GM18520 (cell line): ENCODE measurements around the gene SHF.

ENCODE experiments used
- ATAC-seq: cut with Tn5 transposase; IDR thresholded peaks from one replicate; pipeline ENCODE4 v1.9.1; 2021; ENCODE audit not compliant: unreplicated experiment

Gene SHF

GRCh38 chr15:45169608-45170480 is 17.9 kb downstream of the SHF start:
- no peak for ATAC-seq

GRCh38 chr15:45168751-45169551 is 18.8 kb downstream of the SHF start:
- ATAC-seq: no peak

DNA sequence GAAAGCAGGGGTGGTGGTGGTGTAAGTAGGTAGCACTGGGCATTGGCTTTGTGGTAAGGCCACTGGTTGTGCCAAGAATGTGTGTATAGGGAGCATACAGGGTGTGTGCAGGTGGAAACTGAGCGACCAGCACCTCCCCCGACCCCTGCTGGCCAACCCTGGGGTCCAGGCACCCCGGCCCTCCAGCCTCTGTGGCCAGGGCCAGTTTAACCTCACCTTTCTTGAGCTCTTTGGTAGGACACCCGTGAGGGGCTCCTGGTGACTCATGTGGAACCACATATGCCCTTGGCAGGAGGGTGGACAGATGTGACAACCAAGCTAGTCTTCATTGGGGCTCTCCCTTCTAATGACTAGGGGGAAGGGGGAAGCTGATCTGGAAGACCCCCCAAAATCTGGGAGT is 19.5 kb downstream of the SHF start:
- ATAC-seq: no peak

DNA sequence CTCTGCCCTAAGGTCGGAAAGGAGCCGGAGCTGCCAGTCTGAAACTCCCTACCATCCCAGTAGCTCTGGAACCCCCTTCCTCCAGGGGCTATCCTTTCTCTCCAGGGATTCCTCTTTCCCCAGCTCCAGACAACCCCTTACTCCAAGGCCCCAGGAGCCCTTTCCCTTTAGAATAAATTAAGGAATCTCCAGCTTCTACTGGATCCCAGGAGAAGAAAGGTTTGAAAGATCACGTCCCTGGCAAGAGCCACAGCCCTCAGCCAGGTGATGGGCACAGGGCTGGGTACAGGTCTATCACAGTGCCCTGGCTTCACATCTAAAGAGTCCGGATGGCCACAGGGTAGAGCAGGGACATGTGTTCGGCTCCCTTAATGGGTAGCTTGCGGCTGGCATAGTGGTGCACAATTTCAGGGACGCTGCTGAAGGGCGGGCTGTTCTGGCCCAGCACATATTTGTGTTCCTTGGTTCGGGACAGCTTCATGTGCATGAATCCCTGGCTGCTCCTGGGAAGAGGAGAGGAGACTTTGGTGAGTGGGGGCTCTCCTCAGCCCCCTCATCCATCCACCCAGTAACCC is 20.0 kb downstream of the SHF start:
- no peak for ATAC-seq

DNA sequence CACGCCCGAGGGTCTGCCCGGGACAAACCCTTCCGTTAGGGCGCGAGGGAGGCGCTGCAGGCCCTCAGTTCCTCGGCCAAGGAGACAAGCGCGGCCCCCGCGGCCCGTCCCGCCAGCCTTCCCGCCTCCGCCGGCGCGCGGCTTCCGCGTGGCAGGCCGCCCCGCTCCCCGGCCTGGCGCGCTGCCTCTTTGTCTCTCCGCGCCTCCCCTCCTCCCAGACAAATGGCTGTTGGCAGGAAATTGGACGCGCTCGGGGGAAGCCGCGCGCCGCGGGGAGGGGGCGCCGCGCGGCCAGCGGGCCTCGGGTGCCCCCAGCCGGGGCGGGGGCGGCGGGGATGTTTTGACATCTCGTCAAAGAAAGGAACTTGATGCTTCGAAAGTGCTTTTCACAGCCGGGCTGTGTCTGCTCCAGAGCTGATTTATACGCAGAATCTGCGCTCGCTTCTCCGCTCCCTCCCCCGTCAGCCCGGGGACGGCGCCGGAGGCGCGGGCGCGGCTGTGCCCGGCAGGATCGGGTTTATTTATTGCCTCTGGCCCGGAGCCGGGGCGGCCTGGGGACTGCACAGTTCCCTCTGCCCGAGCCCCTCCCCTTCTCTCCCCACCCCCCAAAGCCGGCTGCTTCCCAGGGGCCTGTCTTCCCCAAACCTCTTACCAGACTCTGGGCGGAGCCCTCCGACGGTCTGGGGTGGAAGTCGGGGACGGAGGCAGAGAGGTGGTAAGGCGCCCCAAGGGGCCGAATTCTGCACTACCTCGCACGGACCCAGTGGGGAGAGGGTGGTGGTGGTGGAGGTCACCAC is 20.7 kb downstream of the SHF start:
- ATAC-seq: peak; percentile 91

DNA sequence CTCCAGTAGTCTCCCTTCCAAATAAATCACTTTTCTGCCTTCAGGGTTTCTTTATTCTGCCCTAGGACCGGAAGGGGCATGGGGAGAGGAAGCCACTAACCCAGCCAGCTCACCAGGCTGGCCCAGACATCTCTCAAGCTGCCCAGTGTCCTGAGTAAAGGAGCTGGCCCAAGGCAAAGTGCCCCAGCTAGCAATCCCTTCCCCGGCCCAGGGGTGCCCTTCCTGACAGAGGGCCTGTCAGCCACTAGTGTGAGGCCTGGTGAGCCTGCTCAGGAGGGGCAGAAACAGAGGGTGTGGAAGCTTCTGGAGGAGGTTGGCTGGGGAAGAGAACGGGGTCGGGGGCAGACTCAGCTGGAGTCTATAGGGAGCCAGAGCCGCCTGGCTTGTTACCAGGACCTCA is 22.2 kb downstream of the SHF start:
- no peak for ATAC-seq

- no peak for ATAC-seq
Measured at GRCh38 chr15:45164914-45165313, 22.9 kb downstream of the SHF start.

- no peak for ATAC-seq
Measured at GRCh38 chr15:45163508-45163856, 24.3 kb downstream of the SHF start.

GRCh38 chr15:45162771-45163507 is 24.8 kb downstream of the SHF start:
- no peak for ATAC-seq

DNA sequence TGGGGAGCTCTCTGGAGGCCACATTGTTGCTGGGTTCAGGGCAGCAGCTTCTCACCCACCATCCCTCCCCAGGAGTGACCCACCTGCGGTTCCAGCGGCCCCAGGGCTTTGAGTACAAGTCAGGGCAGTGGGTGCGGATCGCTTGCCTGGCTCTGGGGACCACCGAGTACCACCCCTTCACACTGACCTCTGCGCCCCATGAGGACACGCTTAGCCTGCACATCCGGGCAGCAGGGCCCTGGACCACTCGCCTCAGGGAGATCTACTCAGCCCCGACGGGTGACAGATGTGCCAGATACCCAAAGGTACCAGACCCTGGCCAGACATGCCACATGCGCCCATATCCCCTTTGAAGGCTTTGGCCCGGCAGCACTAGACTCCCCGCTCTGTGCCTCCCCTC is 26.1 kb downstream of the SHF start:
- ATAC-seq: no peak

DNA sequence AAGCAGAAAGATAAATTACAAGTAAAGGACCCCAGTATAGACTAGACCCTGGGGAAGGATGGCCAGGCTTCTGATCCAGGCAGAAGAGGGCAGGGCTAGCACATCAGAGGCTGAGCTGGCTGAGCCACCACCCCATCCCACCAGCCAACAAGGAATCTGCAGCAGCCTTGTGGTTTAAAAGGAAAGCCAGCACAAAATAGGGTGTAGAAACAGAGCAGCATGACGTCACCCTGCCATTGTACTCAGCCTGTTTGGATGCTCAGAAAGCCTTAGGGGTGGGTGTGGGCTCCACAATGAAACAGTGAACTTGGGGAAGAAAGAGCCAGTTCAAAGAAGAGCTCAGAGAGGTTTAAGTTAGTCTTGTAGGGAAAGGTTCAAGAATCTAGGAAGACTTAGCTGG is 29.8 kb downstream of the SHF start:
- ATAC-seq: no peak

DNA sequence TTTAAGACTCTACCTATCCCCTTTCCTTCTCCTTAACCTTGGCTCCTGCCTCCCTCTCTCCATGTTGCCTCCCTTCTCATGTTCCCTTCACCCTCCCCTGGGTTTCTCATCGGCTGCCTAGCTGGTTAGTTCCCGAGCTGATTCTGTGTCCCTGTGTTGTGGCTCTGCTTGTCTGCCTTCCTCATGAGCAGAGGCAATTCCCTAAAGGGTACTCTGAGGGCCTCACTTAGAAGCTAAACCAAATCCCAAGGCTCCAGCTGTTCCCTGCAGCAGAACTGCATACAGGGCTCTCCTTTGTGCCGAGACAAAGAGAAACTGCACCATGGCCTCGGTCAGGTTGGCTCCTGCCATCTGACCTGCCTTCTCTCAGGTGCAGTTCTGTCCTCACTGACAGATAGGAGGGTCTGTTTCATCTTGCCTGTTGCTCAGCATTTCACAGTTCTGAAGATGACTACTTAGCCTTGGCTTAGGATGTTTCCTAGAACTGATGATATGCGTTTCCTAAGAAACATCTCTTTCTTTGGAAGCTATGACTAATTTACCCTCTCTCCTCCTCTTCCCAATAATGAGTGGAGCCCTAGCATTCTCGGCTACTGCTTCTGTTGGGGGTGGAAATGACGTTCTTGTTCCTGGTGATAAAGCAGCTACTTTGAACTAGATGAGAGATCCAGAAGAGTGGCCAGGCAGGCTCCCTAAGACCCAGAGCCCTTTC is 30.9 kb downstream of the SHF start:
- ATAC-seq: no peak

GRCh38 chr15:45155739-45156138 is 32.0 kb downstream of the SHF start:
- ATAC-seq: no peak

GRCh38 chr15:45151998-45152828 is 35.6 kb downstream of the SHF start:
- no peak for ATAC-seq

GRCh38 chr15:45150997-45151396 is 36.8 kb downstream of the SHF start:
- ATAC-seq: no peak

GRCh38 chr15:45150481-45150880 is 37.3 kb downstream of the SHF start:
- ATAC-seq: no peak

GRCh38 chr15:45149060-45149459 is 38.7 kb downstream of the SHF start:
- no peak for ATAC-seq

DNA sequence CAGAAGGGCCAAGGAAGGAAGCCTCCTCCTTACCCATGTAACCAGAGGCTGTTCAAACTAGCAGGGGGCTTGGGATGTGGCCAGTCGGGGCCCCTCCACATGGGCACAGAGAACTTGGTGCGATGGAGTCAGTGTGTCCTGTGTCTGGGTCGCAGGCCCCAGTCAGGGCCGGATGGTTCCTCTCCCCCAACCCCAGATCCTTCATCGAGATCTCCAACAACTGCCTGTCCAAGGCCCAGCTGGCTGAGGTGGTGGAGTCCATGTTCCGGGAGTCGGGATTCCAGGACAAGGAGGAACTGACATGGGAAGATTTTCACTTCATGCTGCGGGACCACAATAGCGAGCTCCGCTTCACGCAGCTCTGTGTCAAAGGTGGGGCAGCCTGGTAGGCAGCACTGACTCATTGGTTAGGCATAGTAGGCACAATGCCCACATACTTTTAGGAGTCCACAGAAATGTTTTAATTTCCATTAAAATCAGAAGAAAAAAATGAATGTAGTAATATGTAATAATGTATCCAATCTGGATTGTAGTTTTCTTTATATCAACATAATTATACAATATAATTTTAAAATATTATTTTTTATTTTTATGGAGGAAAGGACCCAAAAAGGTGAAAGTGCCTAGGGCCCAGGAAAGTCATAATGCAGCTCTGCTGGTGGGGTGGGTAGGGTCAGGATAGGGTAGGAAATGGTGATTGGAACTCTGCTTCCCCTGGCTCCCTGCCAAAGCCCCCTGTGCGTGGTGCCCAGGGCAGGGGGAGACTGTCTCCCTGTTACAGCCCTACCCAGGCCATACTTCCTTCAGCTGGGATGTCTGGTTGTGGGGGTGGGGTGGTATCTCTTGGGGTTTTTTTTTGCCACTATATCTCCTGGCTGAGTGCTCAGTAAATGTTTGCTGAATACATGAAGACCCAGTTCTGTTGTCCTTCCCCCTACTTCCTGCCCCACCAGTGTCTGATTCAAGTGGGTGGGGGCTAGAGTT is 39.4 kb downstream of the SHF start:
- no peak for ATAC-seq
